K562 treated with DMSO at 1 percent for 48 hours (cell line): ENCODE results near the gene TBC1D3K. TPM values are rescaled to one million over a fixed set of nuclear protein-coding genes. Genes with fewer than 3 reads are reported as not detected.

ENCODE experiments used
- total RNA-seq: library from RNA; unstranded; fragments of 300-600 nt; gene quantifications from 2 replicates; pipeline ENCODE4 v1.2.3, GENCODE V29; 2022; ENCODE audit warnings: low replicate concordance; ENCODE audit errors: extremely low read depth

Gene TBC1D3K
- total RNA-seq: not detected in 2 replicates

GRCh38 chr17:37924115-37924514 is at the start of gene TBC1D3K:
TSS of gene TBC1D3K (plus strand) at chr17:37924415. CDS start at chr17:37926000, 1,585 bp downstream.

Other genes with a start within 250 kb of the TBC1D3K start
- gene HNF1B, start 179.4 kb upstream of the TBC1D3K start, total RNA-seq: not detected in 2 replicates
- gene TBC1D3L, start 64.6 kb downstream of the TBC1D3K start, total RNA-seq: not detected in 2 replicates
- not detected in 2 replicates for gene TBC1D3D, start 79.6 kb downstream of the TBC1D3K start, total RNA-seq
- not detected in 2 replicates for gene TBC1D3C, start 144.2 kb downstream of the TBC1D3K start, total RNA-seq
- gene TBC1D3E, start 203.5 kb downstream of the TBC1D3K start, total RNA-seq: not detected in 2 replicates